Mesothelial cell of epicardium (in vitro differentiated cells): ENCODE data around the gene ZBTB33. TPM values are rescaled to one million over a fixed set of nuclear protein-coding genes. Genes with fewer than 3 reads are reported as not detected.

Experiments used
- DNase-seq, 2 experiments: peaks; one replicate each; pipeline ENCODE4 v3.0.0; 2021; ENCODE audit warnings: low spot score in 2 of 2; ENCODE audit not compliant: unreplicated experiment in 2 of 2
- H3K27ac Mint-ChIP-seq: 2 replicates; pipeline ENCODE4 v1.8.0; 2021; ENCODE audit warnings: mixed read lengths
- H3K27me3 Mint-ChIP-seq: 2 replicates; pipeline ENCODE4 v1.8.0; 2021; ENCODE audit warnings: low read depth, mixed read lengths
- H3K36me3 Mint-ChIP-seq: 2 replicates; pipeline ENCODE4 v1.8.0; 2021; ENCODE audit warnings: mixed read lengths
- H3K4me1 Mint-ChIP-seq: 2 replicates; pipeline ENCODE4 v1.8.0; 2021; ENCODE audit warnings: mixed read lengths
- H3K4me3 Mint-ChIP-seq: 2 replicates; pipeline ENCODE4 v1.8.0; 2021; ENCODE audit warnings: mild to moderate bottlenecking, moderate library complexity, mixed read lengths
- H3K9me3 Mint-ChIP-seq: 2 replicates; pipeline ENCODE4 v1.8.0; 2021; ENCODE audit warnings: mixed read lengths
- total RNA-seq: library from RNA; stranded (reverse); gene quantifications from 3 replicates; pipeline ENCODE4 v1.2.1, GENCODE V29; 2021
- TF ChIP-seq, protein P1 (sequence below): fragments of 200-600 bp; sonication (generic); IDR thresholded peaks from one replicate; pipeline ENCODE4 v1.5.0; 2021; ENCODE audit warnings: antibody characterized with exemption; ENCODE audit not compliant: unreplicated experiment

ZBTB33 gene
- total RNA-seq, 1 donor from 2014 or later = 20.3 TPM

DNA sequence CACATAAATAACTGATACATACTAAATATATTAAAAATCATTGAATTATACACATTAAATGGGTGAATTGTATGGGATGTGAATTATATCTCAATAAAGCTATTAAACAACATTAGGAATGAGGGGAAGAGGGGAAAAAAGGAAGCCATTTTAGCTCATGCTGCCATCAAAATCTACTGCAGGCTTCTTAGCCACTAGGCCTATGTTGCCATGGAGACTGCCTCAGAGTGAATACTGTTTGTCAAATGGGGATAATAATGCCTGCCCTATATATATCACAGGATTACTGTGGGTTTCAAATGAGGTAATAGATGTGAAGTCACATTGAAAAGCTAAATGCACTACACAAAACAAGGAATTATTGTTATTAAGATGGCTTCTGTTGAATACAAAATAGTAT, 39.5 kb downstream of the ZBTB33 start:
- Mint-ChIP-seq H3K4me3 (no peak overlapping the region), H3K27me3 (no peaks in the 10 kb centered on the region), H3K27ac (no peak overlapping the region), H3K9me3 (peaks cover 6% of the 10 kb centered on the region), H3K4me1 (no peaks in the 10 kb centered on the region), H3K36me3 (no peaks in the 10 kb centered on the region)
- TF ChIP-seq, protein P1, sequence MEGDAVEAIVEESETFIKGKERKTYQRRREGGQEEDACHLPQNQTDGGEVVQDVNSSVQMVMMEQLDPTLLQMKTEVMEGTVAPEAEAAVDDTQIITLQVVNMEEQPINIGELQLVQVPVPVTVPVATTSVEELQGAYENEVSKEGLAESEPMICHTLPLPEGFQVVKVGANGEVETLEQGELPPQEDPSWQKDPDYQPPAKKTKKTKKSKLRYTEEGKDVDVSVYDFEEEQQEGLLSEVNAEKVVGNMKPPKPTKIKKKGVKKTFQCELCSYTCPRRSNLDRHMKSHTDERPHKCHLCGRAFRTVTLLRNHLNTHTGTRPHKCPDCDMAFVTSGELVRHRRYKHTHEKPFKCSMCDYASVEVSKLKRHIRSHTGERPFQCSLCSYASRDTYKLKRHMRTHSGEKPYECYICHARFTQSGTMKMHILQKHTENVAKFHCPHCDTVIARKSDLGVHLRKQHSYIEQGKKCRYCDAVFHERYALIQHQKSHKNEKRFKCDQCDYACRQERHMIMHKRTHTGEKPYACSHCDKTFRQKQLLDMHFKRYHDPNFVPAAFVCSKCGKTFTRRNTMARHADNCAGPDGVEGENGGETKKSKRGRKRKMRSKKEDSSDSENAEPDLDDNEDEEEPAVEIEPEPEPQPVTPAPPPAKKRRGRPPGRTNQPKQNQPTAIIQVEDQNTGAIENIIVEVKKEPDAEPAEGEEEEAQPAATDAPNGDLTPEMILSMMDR = no peak
- DNase-seq = no peak

DNA sequence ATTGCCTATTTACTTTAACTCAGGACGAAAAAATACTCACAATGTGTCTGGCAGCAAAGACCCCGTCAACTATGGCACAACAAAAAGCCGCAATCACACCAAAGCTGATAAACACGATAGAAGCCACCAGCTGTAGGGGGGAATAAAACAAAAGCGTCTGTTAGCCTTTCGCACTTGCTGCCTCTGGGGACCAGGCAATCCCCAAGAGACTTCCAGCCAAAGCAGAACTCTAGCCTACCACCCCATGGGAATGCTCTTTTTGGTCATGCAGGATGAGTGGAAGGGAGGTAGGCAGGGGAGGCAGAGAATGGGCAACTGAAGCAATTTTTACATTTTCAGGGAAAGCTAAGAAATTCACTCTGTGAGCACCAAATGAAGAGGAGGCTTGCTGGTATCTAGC, 40.6 kb downstream of the ZBTB33 start:
- Mint-ChIP-seq H3K36me3 (no peaks in the 10 kb centered on the region), H3K9me3 (peaks cover 3% of the 10 kb centered on the region), H3K27me3 (no peaks in the 10 kb centered on the region), H3K27ac (no peak overlapping the region), H3K4me1 (no peaks in the 10 kb centered on the region), H3K4me3 (no peak overlapping the region)
- no peak for DNase-seq
- TF ChIP-seq, protein P1 = no peak

DNA sequence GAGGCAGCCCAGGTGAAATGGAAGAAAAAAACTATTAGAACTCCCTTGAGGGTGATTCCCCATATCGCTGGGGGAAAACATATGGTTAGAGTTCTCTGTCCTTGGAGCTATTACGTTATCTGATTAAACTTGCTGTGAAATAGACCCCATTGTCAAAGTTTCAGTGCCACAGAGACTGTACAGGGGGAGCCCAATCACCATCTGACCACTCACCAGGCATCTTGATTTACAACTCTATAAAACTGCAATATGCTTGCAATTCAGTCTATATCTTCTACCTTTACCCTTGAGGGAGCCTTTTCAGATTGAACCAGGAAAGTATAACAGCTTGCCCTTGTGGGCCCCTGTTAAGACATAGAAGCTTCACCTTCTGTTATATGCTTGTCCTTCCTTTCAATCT, 42.4 kb downstream of the ZBTB33 start:
- no peak for DNase-seq
- Mint-ChIP-seq H3K36me3 (no peaks in the 10 kb centered on the region), H3K4me3 (no peak overlapping the region), H3K27me3 (no peaks in the 10 kb centered on the region), H3K4me1 (no peaks in the 10 kb centered on the region), H3K9me3 (peaks cover 9% of the 10 kb centered on the region), H3K27ac (no peak overlapping the region)
- TF ChIP-seq, protein P1 = no peak

DNA sequence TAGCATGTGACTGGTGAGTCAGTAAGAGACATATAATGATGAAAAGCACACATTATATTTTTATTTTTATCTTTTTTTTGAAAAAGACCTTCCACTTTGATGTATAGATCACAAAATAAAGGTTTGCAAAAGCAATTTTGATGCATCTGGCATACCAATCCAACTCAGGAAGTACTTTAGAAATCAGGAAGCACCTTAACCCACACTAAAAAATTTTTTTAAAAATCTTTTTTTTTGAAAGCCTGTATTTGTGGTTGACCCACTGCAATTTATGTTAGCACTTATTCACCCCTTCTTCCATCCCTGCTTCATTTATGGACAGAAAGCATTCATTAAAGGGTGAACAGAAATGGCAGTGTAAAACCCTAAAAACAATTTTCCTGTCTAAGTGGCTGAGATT, 44.0 kb downstream of the ZBTB33 start:
- H3K4me1 Mint-ChIP-seq = no peaks in the 10 kb centered on the region
- DNase-seq = no peak
- H3K27ac Mint-ChIP-seq = no peak overlapping the region
- no peaks in the 10 kb centered on the region for H3K36me3 Mint-ChIP-seq
- H3K9me3 Mint-ChIP-seq = peaks cover 9% of the 10 kb centered on the region
- H3K4me3 Mint-ChIP-seq = no peak overlapping the region
- H3K27me3 Mint-ChIP-seq = no peaks in the 10 kb centered on the region
- TF ChIP-seq, protein P1 = no peak

DNA sequence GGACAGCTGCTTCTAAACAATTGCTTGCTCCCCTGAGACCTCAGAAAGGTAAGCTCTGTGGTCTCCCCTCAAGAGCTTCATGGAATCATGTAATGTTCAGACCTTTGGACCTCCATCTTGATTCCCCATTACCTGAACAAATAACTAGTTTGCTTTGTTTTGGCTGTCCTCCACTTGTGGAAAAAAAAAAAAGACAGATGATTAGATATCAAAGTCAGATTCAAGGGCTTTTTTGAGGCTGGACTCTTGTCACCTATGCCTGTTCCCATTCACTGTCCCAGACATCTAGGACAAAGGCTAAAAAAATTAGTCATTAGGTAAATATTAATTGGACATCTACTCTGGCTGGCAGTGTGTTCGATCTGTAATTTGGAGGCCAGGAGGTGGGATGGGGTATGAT, 47.3 kb downstream of the ZBTB33 start:
- no peaks in the 10 kb centered on the region for H3K36me3 Mint-ChIP-seq
- H3K4me1 Mint-ChIP-seq = peaks cover 4% of the 10 kb centered on the region
- H3K27ac Mint-ChIP-seq = no peak overlapping the region
- peaks cover 6% of the 10 kb centered on the region for H3K9me3 Mint-ChIP-seq
- TF ChIP-seq, protein P1 = no peak
- peaks cover 2% of the 10 kb centered on the region for H3K27me3 Mint-ChIP-seq
- H3K4me3 Mint-ChIP-seq = no peak overlapping the region
- DNase-seq = no peak

DNA sequence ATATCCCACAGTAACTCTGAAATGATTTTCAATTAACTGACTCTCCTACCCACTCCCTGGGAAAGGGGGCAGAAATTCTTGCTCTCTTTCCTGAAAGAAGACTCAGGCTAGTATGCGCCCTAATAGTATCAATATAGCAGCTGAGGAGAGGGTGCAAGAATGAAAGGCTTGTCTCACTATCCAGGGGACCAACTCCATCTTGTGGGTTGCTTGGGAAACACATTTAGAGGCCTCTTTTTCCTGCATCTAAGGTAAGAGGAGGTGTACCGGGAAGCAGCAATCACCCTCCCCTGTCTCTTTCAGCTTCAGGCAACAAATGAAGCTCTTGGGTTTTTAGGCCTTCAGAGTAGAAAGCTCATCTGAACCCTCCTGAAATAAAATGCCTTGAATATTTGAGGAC, 49.3 kb downstream of the ZBTB33 start:
- DNase-seq = no peak
- H3K27me3 Mint-ChIP-seq = peaks cover 3% of the 10 kb centered on the region
- peaks cover 6% of the 10 kb centered on the region for H3K9me3 Mint-ChIP-seq
- peaks cover 4% of the 10 kb centered on the region for H3K4me1 Mint-ChIP-seq
- H3K27ac Mint-ChIP-seq = no peak overlapping the region
- H3K36me3 Mint-ChIP-seq = no peaks in the 10 kb centered on the region
- TF ChIP-seq, protein P1 = no peak
- no peak overlapping the region for H3K4me3 Mint-ChIP-seq
